GM19455 (cell line): ENCODE measurements around the gene C5AR2.
"Not testable (repeated sequence)": the region's sequence is repeated elsewhere in the genome, so short reads cannot be mapped to it uniquely, and the experiment has no call there.

Experiments used
- ATAC-seq: cut with Tn5 transposase; IDR thresholded peaks from one replicate; pipeline ENCODE4 v1.9.1; 2021; ENCODE audit not compliant: unreplicated experiment

Gene C5AR2

DNA sequence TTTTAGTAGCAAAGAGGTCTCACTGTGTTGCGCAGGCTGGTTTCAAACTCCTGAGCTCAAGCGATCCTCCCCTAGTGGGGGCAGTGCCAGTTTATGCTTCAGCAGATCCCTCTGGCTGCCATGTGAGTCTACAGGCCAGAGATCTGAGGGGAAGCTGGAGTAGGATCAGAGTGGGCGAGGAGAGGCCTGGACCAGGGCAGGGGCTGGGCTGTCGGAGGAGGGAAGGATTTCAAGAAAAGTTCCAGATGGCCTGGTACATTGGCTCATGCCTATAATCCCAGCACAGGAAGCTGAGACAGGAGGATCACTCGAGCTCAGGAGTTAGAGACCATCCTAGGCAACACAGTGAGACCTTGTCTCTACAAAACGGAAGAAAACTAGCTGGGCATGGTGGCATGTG, 27.0 kb downstream of the C5AR2 start:
- ATAC-seq: no peak

GRCh38 chr19:47362321-47362720, 30.3 kb downstream of the C5AR2 start:
- ATAC-seq: no peak

DNA sequence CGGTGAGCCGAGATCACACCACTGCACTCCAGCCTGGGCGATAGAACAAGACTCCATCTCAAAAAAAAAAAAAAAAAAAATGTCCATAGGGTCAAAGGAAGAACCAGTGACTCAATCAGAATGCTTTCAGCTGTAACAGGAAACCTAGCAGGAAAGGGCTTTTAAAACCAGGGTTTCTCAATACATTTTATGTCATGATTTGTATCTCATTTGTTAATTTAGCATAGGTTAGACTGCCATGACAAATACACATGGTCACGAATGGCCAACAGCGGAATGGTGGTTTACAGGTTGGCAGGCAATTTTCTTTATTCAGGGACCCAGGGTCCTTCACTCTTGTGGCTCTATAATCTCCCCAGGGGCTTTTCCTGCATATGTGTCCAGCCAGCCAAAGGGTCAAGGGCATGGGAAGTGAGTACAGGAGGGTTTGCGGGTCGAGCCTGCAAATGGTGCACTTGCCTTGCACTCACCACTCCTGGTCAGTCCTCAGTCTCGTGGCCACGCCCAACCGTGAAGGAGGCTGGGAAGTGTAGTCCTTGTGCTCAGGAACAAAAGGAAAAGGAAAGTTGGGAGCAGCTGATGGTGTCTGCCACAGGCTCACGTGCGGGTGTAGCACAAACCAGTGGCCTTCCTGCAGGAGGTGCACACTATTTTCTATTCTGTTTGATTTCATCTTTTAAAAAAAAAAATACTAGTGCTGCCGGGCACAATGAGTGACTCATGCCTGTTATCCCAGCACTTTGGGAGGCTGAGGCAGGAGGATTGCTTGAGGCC, 32.0 kb downstream of the C5AR2 start:
- no peak for ATAC-seq

DNA sequence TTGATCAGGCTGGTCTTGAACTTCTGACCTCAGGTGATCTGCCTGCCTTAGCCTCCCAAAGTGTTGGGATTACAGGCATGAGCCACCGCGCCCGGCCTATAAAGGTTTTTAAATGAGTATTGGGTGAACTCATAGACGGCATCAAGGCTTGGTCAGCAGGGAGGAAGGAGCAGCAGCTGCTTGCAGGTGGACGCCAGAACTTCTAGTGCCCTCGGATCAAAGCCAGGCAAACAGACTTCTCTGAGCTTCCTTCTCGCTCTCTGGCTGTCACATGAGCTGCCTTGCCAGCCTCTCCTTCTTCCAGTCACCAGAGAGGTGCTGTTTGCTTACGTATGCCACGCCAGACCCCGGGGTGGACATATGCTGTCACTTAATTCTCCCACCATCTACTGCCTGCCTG, 33.5 kb downstream of the C5AR2 start:
- not testable (repeated sequence) for ATAC-seq

GRCh38 chr19:47370045-47370611, 38.2 kb downstream of the C5AR2 start:
- no peak for ATAC-seq

DNA sequence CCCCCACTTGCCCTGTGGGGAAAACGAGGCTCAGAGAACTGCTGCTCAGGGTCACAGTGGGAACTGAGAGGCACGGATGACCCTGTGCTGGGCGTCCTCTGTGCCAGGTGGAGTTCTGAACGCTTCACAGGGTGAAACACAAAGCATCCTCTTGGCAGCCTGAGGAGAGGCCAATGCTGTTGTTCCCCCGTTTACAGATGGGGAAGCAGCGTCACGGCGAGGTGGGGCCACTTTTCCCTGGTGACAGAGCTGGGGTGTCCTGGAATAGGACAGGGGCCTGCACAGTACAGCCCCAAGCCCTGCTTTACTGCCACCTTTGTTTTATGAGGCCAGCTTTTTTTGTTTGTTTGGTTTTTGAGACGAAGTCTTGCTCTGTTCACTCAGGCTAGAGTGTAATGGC, 39.3 kb downstream of the C5AR2 start:
- no peak for ATAC-seq

DNA sequence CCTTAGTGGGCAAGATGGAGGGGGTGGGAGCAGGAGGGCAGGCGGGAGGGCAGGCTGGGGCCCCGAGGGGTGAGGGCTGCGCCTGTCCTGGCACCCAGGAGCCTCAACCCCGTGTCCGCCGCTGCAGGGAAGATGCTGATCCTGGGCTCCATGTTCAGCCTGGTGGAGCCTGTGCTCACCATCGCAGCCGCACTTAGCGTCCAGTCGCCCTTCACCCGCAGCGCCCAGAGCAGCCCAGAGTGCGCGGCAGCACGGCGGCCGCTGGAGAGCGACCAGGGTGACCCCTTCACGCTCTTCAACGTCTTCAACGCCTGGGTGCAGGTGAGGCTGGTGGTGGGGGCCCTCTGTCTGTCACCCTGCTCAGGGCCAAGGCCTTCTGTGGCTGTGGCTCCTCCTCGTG, 40.6 kb downstream of the C5AR2 start:
- no peak for ATAC-seq

- no peak for ATAC-seq
These were observed 41.6 kb downstream of the C5AR2 start for GRCh38 chr19:47373246-47374240.

DNA sequence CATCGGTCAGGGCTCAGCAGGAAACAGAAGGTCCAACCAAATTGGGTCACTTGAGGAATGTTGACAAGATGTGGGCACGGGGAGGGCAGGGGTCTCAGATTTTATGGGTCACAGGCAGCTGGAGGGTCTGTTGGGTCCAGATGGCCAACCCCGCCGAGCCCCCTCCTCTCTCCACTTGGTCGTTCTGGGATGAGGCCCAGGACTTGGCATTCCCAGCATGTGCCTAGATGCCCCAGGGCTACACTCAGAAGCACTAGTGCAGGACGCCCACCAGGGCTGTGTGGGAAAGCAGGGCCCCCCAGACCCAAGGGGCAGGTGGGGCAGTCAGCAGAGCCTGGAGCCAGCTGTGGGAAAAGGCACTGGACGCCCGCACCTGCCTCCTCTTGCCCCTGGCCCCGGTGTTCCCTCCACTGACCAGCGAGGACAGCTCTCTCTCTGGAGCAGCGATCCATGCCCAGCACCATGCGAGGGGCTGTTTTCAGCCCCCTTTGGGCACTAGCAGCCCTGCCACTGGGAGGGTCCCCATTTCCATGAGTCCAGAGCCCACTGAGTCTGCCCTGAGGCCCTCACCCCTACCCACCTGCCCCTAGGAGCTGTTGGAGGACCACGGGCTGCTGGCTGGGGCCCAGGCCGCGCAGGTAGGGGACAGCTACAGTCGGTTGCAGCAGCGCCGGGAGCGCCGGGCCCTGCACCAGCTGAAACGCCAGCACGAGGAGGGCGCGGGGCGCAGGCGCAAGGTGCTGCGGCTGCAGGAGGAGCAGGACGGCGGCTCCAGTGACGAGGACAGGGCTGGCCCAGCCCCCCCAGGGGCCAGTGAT, 43.1 kb downstream of the C5AR2 start:
- ATAC-seq: no peak

GRCh38 chr19:47375694-47376588, 44.0 kb downstream of the C5AR2 start:
- no peak for ATAC-seq

- ATAC-seq: no peak
These were observed 44.7 kb downstream of the C5AR2 start for GRCh38 chr19:47376589-47377144.

DNA sequence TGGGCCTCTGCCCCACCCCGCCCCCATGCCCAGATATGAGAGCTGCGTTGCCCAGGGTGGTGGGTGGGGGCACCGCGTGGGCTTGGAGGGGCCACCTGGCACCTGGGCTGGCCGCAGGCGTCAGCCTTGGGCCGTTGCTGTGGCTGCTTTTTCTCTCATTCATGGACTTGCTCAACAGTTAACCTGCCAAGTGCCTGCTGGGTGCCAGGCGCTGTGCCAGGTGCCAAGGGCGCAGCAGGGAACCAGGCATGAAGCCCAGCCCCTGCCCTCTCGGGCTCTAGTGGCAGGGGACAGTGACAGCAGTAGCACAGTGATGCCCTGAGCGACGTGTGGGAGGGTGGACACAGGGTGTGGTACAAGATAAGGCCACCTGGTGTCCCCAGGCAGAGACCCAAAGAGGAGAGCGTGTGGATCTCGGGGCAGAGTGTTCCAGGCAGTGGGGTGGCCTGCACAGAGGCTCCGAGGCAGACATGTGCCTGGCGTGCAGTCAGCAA, 45.3 kb downstream of the C5AR2 start:
- ATAC-seq: no peak

GRCh38 chr19:47377801-47378200, 45.8 kb downstream of the C5AR2 start:
- ATAC-seq: no peak

DNA sequence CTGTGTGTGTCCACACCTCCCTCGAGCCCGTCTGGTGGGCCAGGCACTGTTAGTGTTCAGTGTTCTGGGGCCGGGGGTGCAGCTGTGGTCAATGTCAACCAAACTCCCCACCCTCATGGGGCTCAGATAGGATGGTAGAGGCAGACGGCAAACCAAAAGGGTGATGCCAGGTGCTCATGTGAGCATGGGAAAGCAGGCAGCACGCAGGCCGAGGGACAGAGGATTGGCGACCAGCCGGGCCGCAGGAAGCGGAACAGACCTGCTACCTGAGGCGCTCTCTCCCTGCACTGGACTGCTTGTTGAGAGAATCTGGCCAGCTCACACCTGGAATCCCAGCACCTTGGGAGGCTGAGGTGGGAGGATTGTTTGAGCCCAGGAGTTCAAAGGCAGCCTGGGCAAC, 46.3 kb downstream of the C5AR2 start:
- no peak for ATAC-seq

DNA sequence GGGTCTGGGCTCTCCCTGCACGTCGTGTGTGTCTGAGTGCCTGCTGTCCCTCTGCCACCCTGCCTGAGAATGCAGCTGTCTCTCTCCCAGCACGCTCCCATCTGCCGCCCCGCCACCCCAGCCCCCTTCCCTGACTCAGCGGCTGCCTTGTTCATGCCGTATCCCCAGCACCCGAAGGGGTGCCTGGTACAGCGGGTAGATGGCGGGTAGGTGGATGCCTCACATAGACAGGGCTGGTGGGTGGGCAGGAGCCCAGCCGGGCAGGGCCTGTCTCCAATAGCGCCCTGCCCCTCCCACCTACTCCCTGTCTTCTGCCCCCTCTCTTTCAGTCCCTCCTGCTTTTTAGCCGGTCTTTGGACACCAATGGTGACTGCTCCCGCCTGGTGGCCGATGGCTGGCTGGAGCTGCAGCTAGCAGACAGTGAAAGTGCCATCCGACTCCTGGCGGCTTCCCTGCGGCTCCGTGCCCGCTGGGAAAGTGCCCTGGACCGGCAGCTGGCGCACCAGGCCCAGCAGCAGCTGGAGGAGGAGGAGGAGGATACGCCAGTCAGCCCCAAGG, 47.5 kb downstream of the C5AR2 start:
- no peak for ATAC-seq

- ATAC-seq: no peak
These were observed 48.6 kb downstream of the C5AR2 start for GRCh38 chr19:47380559-47380958.

- ATAC-seq: no peak
These were observed 49.1 kb downstream of the C5AR2 start for GRCh38 chr19:47381121-47381520.

- ATAC-seq: no peak
These were observed 49.8 kb downstream of the C5AR2 start for GRCh38 chr19:47381653-47382279.

DNA sequence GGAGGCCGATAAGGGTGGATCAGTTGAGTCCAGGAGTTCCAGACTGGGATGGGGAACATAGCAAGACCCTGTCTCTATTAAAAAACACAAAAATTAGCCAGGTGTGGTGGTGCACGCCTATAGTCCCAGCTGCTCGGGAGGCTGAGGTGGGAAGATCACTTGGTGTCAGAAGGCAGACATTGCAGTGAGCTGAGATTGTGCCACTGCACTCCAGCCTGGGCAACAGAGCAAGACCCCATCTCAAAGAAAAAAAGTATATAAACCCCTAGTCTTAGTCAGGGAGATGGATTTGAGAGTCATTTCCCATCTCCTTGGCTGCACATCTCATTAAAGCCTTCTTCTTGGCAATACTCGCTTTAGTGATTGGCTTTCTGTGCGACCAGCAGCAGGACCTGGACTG, 51.9 kb downstream of the C5AR2 start:
- not testable (repeated sequence) for ATAC-seq
